ENCODE measurements around the gene TUBB3.

DNA sequence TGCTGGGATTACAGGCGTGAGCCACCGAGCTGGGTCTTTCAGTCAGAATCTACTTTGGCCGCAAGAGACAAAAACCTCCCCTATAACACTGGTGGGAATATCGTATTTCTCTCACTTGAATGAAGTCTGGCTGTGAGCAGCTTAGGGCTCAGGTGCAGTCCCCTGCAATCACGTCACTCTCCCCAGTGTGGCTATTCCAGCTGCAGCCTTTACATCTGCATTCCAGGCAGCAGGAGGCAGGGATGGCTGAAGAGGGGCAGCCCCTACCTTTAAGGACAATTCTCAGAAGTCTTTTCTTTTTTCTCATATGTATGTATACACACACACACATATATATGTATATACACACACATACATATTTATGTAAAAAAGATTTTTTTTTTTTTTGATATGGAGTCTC, 28.4 kb downstream of the TUBB3 start:
- no peak for TF ChIP-seq POLR2A (IDR thresholded peaks at IDR 0.05; ENCODE audit: low read depth, low read length)
- no peak for TF ChIP-seq POLR2AphosphoS5 (IDR thresholded peaks at IDR 0.05; ENCODE audit: low read depth, low read length)
- no peak for TF ChIP-seq TAF1 (IDR thresholded peaks at IDR 0.05; ENCODE audit: borderline replicate concordance, low read depth, low read length)

Measured in GM12892 (cell line).